Measurements from ENCODE around the gene RAD18. TPM values are rescaled to one million over a fixed set of nuclear protein-coding genes. Genes with fewer than 3 reads are reported as not detected.

RAD18 gene
- total RNA-seq, 2 donors from 2014 or later, result 3.6 to 4.6 TPM

GRCh38 chr3:8867646-8868045 lies 95.6 kb downstream of the RAD18 start:
- Histone ChIP-seq H3K9me3 (no peaks in the 10 kb centered on the region), H3K27me3 (no peaks in the 10 kb centered on the region), H3K27ac (no peak overlapping the region), H3K4me3 (no peak overlapping the region), H3K36me3 (replicated peaks in 1 of 2; ENCODE audit: insufficient read depth in 1 of 2, low read depth in 2 of 2) (no peaks in the 10 kb centered on the region), H3K4me1 (no peaks in the 10 kb centered on the region)
- TF ChIP-seq POLR2A (IDR thresholded peaks at IDR 0.05) (no peak), CTCF (IDR thresholded peaks at IDR 0.05) (no peak)
- intact Hi-C loops (cut with DNase I), result no loop called here
- WGBS, 2 donors, result 78% methylated on average over 3 of the region's 3 CpGs
- no peak for ATAC-seq
- no peak for DNase-seq

GRCh38 chr3:8865697-8866096 lies 97.6 kb downstream of the RAD18 start:
- TF ChIP-seq POLR2A (IDR thresholded peaks at IDR 0.05) (no peak), CTCF (IDR thresholded peaks at IDR 0.05) (no peak)
- DNase-seq, result no peak
- H3K9me3 ChIP-seq, result no peaks in the 10 kb centered on the region
- intact Hi-C loops (cut with DNase I), result no loop called here
- WGBS, 2 donors, result 73 to 88% methylated on average over 4 of the region's 4 CpGs
- H3K4me3 ChIP-seq, result no peak overlapping the region
- no peak for ATAC-seq
- H3K27ac ChIP-seq, result no peak overlapping the region
- no peaks in the 10 kb centered on the region for H3K4me1 ChIP-seq
- H3K36me3 ChIP-seq (replicated peaks in 1 of 2; ENCODE audit: insufficient read depth in 1 of 2, low read depth in 2 of 2), result no peaks in the 10 kb centered on the region
- H3K27me3 ChIP-seq, result no peaks in the 10 kb centered on the region

GRCh38 chr3:8864402-8865350 lies 98.6 kb downstream of the RAD18 start:
- H3K36me3 ChIP-seq (replicated peaks in 1 of 2; ENCODE audit: insufficient read depth in 1 of 2, low read depth in 2 of 2), result no peaks in the 10 kb centered on the region
- H3K9me3 ChIP-seq, result no peaks in the 10 kb centered on the region
- TF ChIP-seq POLR2A (IDR thresholded peaks at IDR 0.05), result no peak
- no peak for TF ChIP-seq CTCF (IDR thresholded peaks at IDR 0.05)
- intact Hi-C loops (cut with DNase I), result no loop called here
- WGBS, 2 donors, result 68 to 80% methylated on average over 16 of the region's 16 CpGs
- DNase-seq (peak in 1 of 4 donors; percentile 23), ATAC-seq (no peak)
- no peaks in the 10 kb centered on the region for H3K27me3 ChIP-seq
- H3K4me3 ChIP-seq, result no peak overlapping the region
- H3K27ac ChIP-seq, result no peak overlapping the region
- no peaks in the 10 kb centered on the region for H3K4me1 ChIP-seq

- TF ChIP-seq CTCF (IDR thresholded peaks at IDR 0.05) (no peak), POLR2A (IDR thresholded peaks at IDR 0.05) (no peak)
- DNase-seq (no peak), ATAC-seq (no peak)
- intact Hi-C loops (cut with DNase I), result no loop called here
- WGBS, 2 donors, result 75 to 88% methylated on average over 4 of the region's 4 CpGs
- Histone ChIP-seq H3K27ac (no peak overlapping the region), H3K4me3 (no peak overlapping the region), H3K27me3 (no peaks in the 10 kb centered on the region), H3K9me3 (no peaks in the 10 kb centered on the region), H3K36me3 (replicated peaks in 1 of 2; ENCODE audit: insufficient read depth in 1 of 2, low read depth in 2 of 2) (no peaks in the 10 kb centered on the region), H3K4me1 (no peaks in the 10 kb centered on the region)
Measured at GRCh38 chr3:8863891-8864290, 99.4 kb downstream of the RAD18 start.
